ENCODE results near the gene DAPK3. TPM values are rescaled to one million over a fixed set of nuclear protein-coding genes. Genes with fewer than 3 reads are reported as not detected.

The DAPK3 gene
- polyA plus RNA-seq, 1 donor from 2014 or later: 100 TPM

DNA sequence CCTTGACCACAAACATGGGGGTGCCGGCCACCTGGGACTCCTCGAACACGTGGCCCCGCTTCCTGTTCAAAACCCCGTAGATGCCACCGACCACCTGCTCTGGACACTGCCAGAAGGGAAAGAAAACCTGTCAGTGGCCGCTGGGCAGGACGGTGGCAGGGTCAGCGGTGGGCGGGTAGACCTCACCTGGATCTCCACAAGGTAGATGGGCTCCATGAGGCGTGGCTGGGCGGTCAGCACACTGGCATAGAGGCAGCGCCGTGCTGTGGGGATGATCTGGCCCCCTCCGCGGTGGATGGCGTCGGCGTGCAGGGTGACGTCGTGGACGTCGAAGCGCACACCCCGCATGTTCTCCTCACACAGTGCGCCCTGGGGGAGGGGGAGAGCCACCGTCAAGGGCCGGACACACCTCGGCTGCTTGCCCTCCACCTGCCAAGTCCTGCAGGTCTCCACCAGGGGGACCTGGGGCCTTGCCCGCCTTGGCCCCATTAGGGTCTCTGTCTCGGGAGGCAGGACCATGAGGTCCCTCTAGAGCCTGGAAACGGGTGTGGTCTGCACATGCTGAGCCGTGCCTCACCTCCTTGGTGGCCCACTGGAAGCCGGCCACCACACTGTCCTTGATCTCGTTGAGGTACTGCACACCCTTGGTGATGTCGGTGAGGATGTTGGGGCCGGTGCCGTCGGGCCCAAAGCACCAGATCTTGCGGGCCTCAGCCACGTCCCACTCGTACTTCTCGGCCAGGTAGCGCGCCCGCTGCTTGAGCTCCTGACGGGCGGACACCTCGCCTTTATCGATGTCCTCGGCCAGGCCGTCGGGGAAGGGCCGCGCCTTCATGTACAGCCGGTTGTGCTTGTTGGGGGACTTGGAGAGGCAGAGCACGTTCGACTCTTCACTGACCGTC, 6.6 kb upstream of the DAPK3 start:
- Histone ChIP-seq H3K9me3 (ENCODE audit: low read length) (no peaks in the 10 kb centered on the region), H4K20me1 (ENCODE audit: insufficient read depth) (peaks cover 28% of the 10 kb centered on the region), H3K4me2 (ENCODE audit: low read length) (no peak overlapping the region), H3K27me3 (ENCODE audit: insufficient read depth, low read depth, low read length) (no peaks in the 10 kb centered on the region), H3K36me3 (ENCODE audit: insufficient read depth, low read length) (no peaks in the 10 kb centered on the region), H3K4me3 (ENCODE audit: low read length) (no peak overlapping the region), H3K9me2 (ENCODE audit: insufficient read depth, low read length) (no peaks in the 10 kb centered on the region), H2AFZ (ENCODE audit: low read depth, low read length) (no peak overlapping the region), H3K9ac (ENCODE audit: low read length) (no peak overlapping the region), H3K27ac (ENCODE audit: low read length) (no peak overlapping the region), H3K79me2 (replicated peaks; ENCODE audit: insufficient read depth, low read length) (no peaks in the 10 kb centered on the region), H3F3A (ENCODE audit: insufficient read depth, low read length, poor library complexity, severe bottlenecking) (no peaks in the 10 kb centered on the region)
- TF ChIP-seq TAF1 (IDR thresholded peaks at IDR 0.05; ENCODE audit: low read depth): no peak
- TF ChIP-seq EP300 (conservative IDR thresholded peaks at IDR 0.05; ENCODE audit: poor library complexity, severe bottlenecking): no peak
- TF ChIP-seq POLR2AphosphoS5 (IDR thresholded peaks at IDR 0.05): no peak
- TF ChIP-seq RAD21 (conservative IDR thresholded peaks at IDR 0.05): no peak
- TF ChIP-seq, protein P1, sequence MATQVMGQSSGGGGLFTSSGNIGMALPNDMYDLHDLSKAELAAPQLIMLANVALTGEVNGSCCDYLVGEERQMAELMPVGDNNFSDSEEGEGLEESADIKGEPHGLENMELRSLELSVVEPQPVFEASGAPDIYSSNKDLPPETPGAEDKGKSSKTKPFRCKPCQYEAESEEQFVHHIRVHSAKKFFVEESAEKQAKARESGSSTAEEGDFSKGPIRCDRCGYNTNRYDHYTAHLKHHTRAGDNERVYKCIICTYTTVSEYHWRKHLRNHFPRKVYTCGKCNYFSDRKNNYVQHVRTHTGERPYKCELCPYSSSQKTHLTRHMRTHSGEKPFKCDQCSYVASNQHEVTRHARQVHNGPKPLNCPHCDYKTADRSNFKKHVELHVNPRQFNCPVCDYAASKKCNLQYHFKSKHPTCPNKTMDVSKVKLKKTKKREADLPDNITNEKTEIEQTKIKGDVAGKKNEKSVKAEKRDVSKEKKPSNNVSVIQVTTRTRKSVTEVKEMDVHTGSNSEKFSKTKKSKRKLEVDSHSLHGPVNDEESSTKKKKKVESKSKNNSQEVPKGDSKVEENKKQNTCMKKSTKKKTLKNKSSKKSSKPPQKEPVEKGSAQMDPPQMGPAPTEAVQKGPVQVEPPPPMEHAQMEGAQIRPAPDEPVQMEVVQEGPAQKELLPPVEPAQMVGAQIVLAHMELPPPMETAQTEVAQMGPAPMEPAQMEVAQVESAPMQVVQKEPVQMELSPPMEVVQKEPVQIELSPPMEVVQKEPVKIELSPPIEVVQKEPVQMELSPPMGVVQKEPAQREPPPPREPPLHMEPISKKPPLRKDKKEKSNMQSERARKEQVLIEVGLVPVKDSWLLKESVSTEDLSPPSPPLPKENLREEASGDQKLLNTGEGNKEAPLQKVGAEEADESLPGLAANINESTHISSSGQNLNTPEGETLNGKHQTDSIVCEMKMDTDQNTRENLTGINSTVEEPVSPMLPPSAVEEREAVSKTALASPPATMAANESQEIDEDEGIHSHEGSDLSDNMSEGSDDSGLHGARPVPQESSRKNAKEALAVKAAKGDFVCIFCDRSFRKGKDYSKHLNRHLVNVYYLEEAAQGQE (IDR thresholded peaks at IDR 0.05; ENCODE audit: borderline replicate concordance): no peak
- TF ChIP-seq, protein P2, sequence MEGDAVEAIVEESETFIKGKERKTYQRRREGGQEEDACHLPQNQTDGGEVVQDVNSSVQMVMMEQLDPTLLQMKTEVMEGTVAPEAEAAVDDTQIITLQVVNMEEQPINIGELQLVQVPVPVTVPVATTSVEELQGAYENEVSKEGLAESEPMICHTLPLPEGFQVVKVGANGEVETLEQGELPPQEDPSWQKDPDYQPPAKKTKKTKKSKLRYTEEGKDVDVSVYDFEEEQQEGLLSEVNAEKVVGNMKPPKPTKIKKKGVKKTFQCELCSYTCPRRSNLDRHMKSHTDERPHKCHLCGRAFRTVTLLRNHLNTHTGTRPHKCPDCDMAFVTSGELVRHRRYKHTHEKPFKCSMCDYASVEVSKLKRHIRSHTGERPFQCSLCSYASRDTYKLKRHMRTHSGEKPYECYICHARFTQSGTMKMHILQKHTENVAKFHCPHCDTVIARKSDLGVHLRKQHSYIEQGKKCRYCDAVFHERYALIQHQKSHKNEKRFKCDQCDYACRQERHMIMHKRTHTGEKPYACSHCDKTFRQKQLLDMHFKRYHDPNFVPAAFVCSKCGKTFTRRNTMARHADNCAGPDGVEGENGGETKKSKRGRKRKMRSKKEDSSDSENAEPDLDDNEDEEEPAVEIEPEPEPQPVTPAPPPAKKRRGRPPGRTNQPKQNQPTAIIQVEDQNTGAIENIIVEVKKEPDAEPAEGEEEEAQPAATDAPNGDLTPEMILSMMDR (IDR thresholded peaks at IDR 0.05; ENCODE audit: poor library complexity, severe bottlenecking): no peak

DNA sequence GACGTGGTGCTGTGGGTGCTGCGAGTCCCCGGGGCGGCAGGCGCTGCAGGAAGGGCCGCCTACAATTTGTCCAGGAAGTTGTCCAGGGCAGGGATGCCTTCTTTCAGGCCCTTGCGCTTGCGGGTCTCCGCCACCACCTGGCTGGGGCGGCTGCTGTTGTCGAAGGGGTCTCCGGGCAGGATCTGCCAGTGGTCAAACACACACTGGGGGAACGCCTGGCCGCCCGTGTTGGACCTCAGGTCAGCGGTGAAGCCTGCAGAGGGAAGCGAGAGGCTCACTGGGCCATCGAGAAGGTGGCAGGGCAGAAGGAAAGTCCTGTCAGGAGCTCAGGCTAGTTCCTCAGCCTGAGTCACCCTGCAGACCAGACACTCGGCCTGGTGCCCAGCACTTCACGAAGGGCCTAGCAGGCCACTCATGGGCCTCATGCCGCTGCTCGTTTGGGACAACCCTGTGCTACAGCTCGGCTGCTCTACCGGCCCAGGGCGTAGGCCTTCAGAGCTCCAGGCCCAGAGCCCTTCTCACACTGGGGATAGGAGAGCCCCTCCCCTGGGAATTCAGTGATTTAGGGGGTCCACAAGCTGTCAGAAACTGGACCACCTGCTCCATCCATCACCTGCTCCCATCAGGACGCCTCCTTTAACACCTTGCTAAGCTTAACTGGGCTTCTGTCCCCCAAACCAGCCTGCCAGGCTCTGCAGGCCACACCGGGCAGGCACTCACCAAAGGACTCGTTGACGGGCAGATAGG, 5.8 kb upstream of the DAPK3 start:
- Histone ChIP-seq H3K27me3 (ENCODE audit: insufficient read depth, low read depth, low read length) (no peaks in the 10 kb centered on the region), H3K4me2 (ENCODE audit: low read length) (no peak overlapping the region), H3K9me2 (ENCODE audit: insufficient read depth, low read length) (no peaks in the 10 kb centered on the region), H3K79me2 (replicated peaks; ENCODE audit: insufficient read depth, low read length) (no peaks in the 10 kb centered on the region), H2AFZ (ENCODE audit: low read depth, low read length) (no peak overlapping the region), H3K9ac (ENCODE audit: low read length) (no peak overlapping the region), H3K9me3 (ENCODE audit: low read length) (no peaks in the 10 kb centered on the region), H3K36me3 (ENCODE audit: insufficient read depth, low read length) (no peaks in the 10 kb centered on the region), H3K27ac (ENCODE audit: low read length) (no peak overlapping the region), H4K20me1 (ENCODE audit: insufficient read depth) (peaks cover 20% of the 10 kb centered on the region), H3K4me3 (ENCODE audit: low read length) (no peak overlapping the region), H3F3A (ENCODE audit: insufficient read depth, low read length, poor library complexity, severe bottlenecking) (no peaks in the 10 kb centered on the region)
- TF ChIP-seq, protein P1 (IDR thresholded peaks at IDR 0.05; ENCODE audit: borderline replicate concordance): no peak
- TF ChIP-seq EZH2 (IDR thresholded peaks at IDR 0.05; ENCODE audit: borderline replicate concordance, insufficient read depth, low read length, poor library complexity, severe bottlenecking): no peak
- TF ChIP-seq, protein P2 (IDR thresholded peaks at IDR 0.05; ENCODE audit: poor library complexity, severe bottlenecking): no peak
- no peak for TF ChIP-seq RAD21 (conservative IDR thresholded peaks at IDR 0.05)
- TF ChIP-seq MXI1 (conservative IDR thresholded peaks at IDR 0.05; ENCODE audit: poor library complexity, severe bottlenecking): no peak
- TF ChIP-seq TAF1 (IDR thresholded peaks at IDR 0.05; ENCODE audit: low read depth): no peak
- TF ChIP-seq SMC3 (conservative IDR thresholded peaks at IDR 0.05; ENCODE audit: poor library complexity): no peak
- TF ChIP-seq EP300 (conservative IDR thresholded peaks at IDR 0.05; ENCODE audit: poor library complexity, severe bottlenecking): no peak
- TF ChIP-seq POLR2AphosphoS5 (IDR thresholded peaks at IDR 0.05): no peak
